Measurements from ENCODE around the gene IFIT3. TPM values are rescaled to one million over a fixed set of nuclear protein-coding genes. Genes with fewer than 3 reads are reported as not detected.

The IFIT3 gene
- total RNA-seq, 4 donors from 2014 or later = 10.6 to 16.4 (median 13.7) TPM

GRCh38 chr10:89342206-89342958 is 14.6 kb downstream of the IFIT3 start:
- H3K27ac ChIP-seq = no peak overlapping the region
- H3K9me3 ChIP-seq = no peaks in the 10 kb centered on the region
- no peak for DNase-seq
- H3K4me1 ChIP-seq = peaks cover 0 to 6% (median 2%) of the 10 kb centered on the region in 4 donors
- TF ChIP-seq CTCF (IDR thresholded peaks at IDR 0.05) (no peak), POLR2A (IDR thresholded peaks at IDR 0.05) (no peak)
- H3K27me3 ChIP-seq = no peaks in the 10 kb centered on the region
- H3K4me3 ChIP-seq = no peak overlapping the region
- H3K36me3 ChIP-seq = peaks cover 0 to 15% (median 0%) of the 10 kb centered on the region in 3 donors

DNA sequence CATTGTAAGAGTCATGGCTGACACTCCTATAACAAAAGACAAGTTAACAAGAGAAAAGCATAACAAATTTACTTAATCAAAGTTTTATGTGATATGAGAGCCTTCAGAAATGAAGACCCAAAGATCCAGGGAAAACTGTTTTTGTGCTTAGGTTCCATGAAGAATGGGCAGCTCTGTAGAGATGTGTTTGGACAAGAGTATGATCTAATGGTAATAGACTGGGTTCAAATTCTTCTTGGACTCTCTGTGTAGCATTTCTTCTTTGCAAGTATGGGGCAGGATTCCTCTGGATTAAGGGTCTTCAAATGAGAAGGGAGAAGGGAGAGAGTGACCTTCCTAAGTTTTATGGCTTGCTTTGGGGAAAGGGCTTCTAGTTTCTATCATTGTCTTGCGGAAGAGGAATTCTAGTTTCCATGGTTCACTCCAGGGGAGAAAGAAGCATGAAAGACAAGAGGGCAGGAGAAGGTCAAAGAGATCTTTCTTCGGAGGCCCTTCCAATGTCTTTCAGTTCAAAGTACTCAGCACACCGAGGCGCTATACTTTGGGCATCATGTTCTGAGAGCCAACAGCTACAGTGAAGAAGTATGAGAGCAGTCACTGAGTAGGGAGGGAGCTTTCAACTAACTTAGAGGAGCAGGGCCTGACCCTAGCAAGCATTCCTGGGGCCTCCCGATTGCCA is 15.4 kb downstream of the IFIT3 start:
- Histone ChIP-seq H3K36me3 (peaks cover 0 to 15% (median 0%) of the 10 kb centered on the region in 3 donors), H3K27me3 (no peaks in the 10 kb centered on the region), H3K4me3 (no peak overlapping the region), H3K9me3 (no peaks in the 10 kb centered on the region), H3K27ac (no peak overlapping the region), H3K4me1 (peaks cover 0 to 6% (median 0%) of the 10 kb centered on the region in 4 donors)
- TF ChIP-seq POLR2A (IDR thresholded peaks at IDR 0.05) (no peak), CTCF (IDR thresholded peaks at IDR 0.05) (no peak)
- DNase-seq = no peak

GRCh38 chr10:89344156-89344555 is 16.4 kb downstream of the IFIT3 start:
- Histone ChIP-seq H3K4me3 (no peak overlapping the region), H3K27ac (no peak overlapping the region), H3K9me3 (no peaks in the 10 kb centered on the region), H3K36me3 (peaks cover 0 to 5% (median 0%) of the 10 kb centered on the region in 3 donors), H3K27me3 (no peaks in the 10 kb centered on the region), H3K4me1 (peaks cover 0 to 6% (median 0%) of the 10 kb centered on the region in 4 donors)
- TF ChIP-seq POLR2A (IDR thresholded peaks at IDR 0.05) (no peak), CTCF (IDR thresholded peaks at IDR 0.05) (no peak)
- DNase-seq = no peak

GRCh38 chr10:89345367-89346000 is 17.7 kb downstream of the IFIT3 start:
- Histone ChIP-seq H3K4me3 (no peak overlapping the region), H3K9me3 (no peaks in the 10 kb centered on the region), H3K27ac (no peak overlapping the region), H3K27me3 (no peaks in the 10 kb centered on the region), H3K36me3 (no peaks in the 10 kb centered on the region), H3K4me1 (peaks cover 0 to 9% (median 0%) of the 10 kb centered on the region in 4 donors)
- DNase-seq = no peak
- TF ChIP-seq CTCF (IDR thresholded peaks at IDR 0.05) = no peak
- TF ChIP-seq POLR2A (IDR thresholded peaks at IDR 0.05) = no peak

DNA sequence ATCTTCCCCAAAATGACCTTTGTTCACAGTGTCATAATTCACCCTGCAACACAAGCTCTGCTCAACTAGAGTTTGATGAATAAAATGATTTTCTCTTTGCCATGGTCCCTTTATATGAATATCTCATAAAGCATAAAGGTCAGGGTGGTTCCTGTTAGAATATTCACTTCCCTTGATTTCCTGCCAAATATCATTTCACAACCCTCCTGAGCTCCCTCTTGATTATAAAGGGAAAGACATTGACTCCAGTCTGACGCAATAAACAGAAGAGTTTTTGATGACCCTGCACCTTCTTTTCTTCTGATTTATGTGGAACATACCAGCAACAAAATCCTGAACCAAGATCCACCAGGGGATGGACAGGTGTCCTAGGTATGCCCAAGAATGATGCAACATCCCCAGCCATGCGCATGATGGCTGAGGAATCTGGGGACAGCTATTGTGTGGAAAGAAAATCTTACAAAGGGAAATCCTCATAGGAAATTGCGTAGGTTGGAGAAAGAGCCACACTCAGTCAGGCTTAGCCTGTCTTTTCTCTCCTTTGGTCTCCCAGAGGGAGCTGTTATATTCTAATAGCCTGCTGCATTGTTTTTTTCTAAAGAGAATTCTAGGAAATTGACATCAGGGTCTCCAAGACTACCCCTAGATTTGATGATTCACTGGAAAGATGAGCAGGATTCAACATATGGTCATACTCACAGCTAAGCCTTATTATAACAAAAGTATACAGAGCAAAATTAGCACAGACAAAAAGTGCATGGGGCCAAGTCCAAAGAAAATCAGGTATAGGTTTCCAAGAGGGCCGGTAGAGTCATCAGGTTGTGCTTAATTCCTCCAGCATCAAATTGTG is 18.8 kb downstream of the IFIT3 start:
- no peak for DNase-seq
- TF ChIP-seq CTCF (IDR thresholded peaks at IDR 0.05) (no peak), POLR2A (IDR thresholded peaks at IDR 0.05) (no peak)

More for the DNA sequence above, 18.8 kb downstream of the IFIT3 start:
- Histone ChIP-seq H3K4me3 (no peak overlapping the region), H3K27me3 (no peaks in the 10 kb centered on the region), H3K9me3 (no peaks in the 10 kb centered on the region), H3K4me1 (peaks cover 0 to 20% (median 7%) of the 10 kb centered on the region in 4 donors), H3K27ac (peak overlapping the region in 2 of 4 donors; percentile 24 to 60), H3K36me3 (no peaks in the 10 kb centered on the region)
